GM12878 (cell line): ENCODE measurements around the gene ZP4.

Experiments
- CREB1 ChIP-seq: IDR thresholded peaks from 2 replicates; pipeline ENCODE4 v1.6.1; 2012; ENCODE audit warnings: low read depth, mild to moderate bottlenecking, inconsistent platforms
- POLR2AphosphoS5 ChIP-seq: IDR thresholded peaks from 2 replicates; pipeline ENCODE4 v1.6.1; 2011; ENCODE audit warnings: mild to moderate bottlenecking, low read length, inconsistent platforms
- TF ChIP-seq, protein P1 (sequence below), 3 experiments: IDR thresholded peaks in 2 of 3; conservative IDR thresholded peaks in 1 of 3; 2 replicates each; pipeline ENCODE4 v1.5.1; 2011; ENCODE audit warnings: low read depth in 3 of 3, low read length in 3 of 3, mild to moderate bottlenecking in 3 of 3, control low read depth in 2 of 3, moderate library complexity in 2 of 3, inconsistent platforms in 1 of 3, mixed read lengths in 1 of 3; ENCODE audit not compliant: control insufficient read depth in 2 of 3, insufficient read depth in 1 of 3; ENCODE audit errors: extremely low read depth in 1 of 3

DNA sequence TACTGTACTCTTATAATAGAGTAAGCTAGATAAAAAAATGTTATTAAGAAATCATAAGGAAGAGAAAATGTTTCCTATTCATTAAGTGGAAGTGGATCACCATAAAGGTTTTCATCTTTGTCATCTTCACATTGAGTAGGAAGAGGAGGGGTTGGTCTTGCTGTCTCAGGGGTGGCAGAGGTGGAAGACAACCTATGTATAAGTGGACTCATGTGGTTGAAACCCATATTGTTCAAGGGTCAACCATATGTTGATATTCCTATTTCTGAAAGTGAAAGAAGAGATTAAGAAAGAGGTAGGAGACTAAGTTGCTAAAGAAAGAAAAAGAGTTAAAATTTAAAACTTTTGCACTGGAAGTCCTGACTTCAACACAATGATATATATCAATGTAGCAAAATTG is 4.9 kb upstream of the ZP4 start:
- no peak for TF ChIP-seq CREB1
- TF ChIP-seq, protein P1, sequence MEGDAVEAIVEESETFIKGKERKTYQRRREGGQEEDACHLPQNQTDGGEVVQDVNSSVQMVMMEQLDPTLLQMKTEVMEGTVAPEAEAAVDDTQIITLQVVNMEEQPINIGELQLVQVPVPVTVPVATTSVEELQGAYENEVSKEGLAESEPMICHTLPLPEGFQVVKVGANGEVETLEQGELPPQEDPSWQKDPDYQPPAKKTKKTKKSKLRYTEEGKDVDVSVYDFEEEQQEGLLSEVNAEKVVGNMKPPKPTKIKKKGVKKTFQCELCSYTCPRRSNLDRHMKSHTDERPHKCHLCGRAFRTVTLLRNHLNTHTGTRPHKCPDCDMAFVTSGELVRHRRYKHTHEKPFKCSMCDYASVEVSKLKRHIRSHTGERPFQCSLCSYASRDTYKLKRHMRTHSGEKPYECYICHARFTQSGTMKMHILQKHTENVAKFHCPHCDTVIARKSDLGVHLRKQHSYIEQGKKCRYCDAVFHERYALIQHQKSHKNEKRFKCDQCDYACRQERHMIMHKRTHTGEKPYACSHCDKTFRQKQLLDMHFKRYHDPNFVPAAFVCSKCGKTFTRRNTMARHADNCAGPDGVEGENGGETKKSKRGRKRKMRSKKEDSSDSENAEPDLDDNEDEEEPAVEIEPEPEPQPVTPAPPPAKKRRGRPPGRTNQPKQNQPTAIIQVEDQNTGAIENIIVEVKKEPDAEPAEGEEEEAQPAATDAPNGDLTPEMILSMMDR (IDR thresholded peaks at IDR 0.05 in 2 of 3, conservative IDR thresholded peaks at IDR 0.05 in 1 of 3; ENCODE audit: control insufficient read depth in 2 of 3, extremely low read depth in 1 of 3, insufficient read depth in 1 of 3, low read depth in 3 of 3, low read length in 3 of 3), result no peak
- TF ChIP-seq POLR2AphosphoS5, result no peak
